H9 (cell line): Measurements from ENCODE around the gene EMC8. TPM values are rescaled to one million over a fixed set of nuclear protein-coding genes. Genes with fewer than 3 reads are reported as not detected.

ENCODE experiments used
- DNase-seq: peaks from one replicate; pipeline ENCODE4 v3.0.0-alpha.2; 2017
- H2AFZ ChIP-seq: one replicate; pipeline ENCODE4 v1.6.1; 2013; ENCODE audit warnings: mild to moderate bottlenecking, low read length, control low read depth, moderate library complexity
- H2AK5ac ChIP-seq: 2 replicates; pipeline ENCODE4 v1.6.1; 2013; ENCODE audit warnings: low read length, control low read depth, mixed read lengths; ENCODE audit not compliant: insufficient read length
- H2BK120ac ChIP-seq: one replicate; pipeline ENCODE4 v1.6.1; 2013; ENCODE audit warnings: low read depth, mild to moderate bottlenecking, low read length, control low read depth, inconsistent platforms; ENCODE audit not compliant: poor library complexity, severe bottlenecking
- H2BK12ac ChIP-seq: 2 replicates; pipeline ENCODE4 v1.6.1; 2013; ENCODE audit warnings: low read length, control low read depth, mixed read lengths, low read depth; ENCODE audit not compliant: insufficient read length
- H2BK15ac ChIP-seq: 2 replicates; pipeline ENCODE4 v1.6.1; 2013; ENCODE audit warnings: low read depth, low read length, control low read depth
- H2BK20ac ChIP-seq: one replicate; pipeline ENCODE4 v1.6.1; 2013; ENCODE audit warnings: low read depth, mild to moderate bottlenecking, low read length, control low read depth, inconsistent platforms; ENCODE audit not compliant: poor library complexity, severe bottlenecking
- H2BK5ac ChIP-seq: 2 replicates; pipeline ENCODE4 v1.6.1; 2013; ENCODE audit warnings: low read length, control low read depth, mixed read lengths; ENCODE audit not compliant: insufficient read length
- H3K14ac ChIP-seq: 2 replicates; pipeline ENCODE4 v1.6.1; 2013; ENCODE audit warnings: low read length, control low read depth; ENCODE audit not compliant: insufficient read depth
- H3K18ac ChIP-seq: 2 replicates; pipeline ENCODE4 v1.6.1; 2013; ENCODE audit warnings: low read depth, mild to moderate bottlenecking, mixed read lengths, low read length, control low read depth; ENCODE audit not compliant: insufficient read length
- H3K23ac ChIP-seq: 2 replicates; pipeline ENCODE4 v1.6.1; 2013; ENCODE audit warnings: low read length, control low read depth, mixed read lengths, low read depth; ENCODE audit not compliant: insufficient read length
- H3K23me2 ChIP-seq: 2 replicates; pipeline ENCODE4 v1.6.1; 2013; ENCODE audit warnings: low read depth, mild to moderate bottlenecking, mixed read lengths, low read length, control low read depth; ENCODE audit not compliant: insufficient read length, poor library complexity, severe bottlenecking
- H3K27ac ChIP-seq: 2 replicates; pipeline ENCODE4 v1.5.1; 2013; ENCODE audit warnings: low read length, control low read depth, mixed read lengths, low read depth; ENCODE audit not compliant: insufficient read length
- H3K27me3 ChIP-seq: 2 replicates; pipeline ENCODE4 v1.6.1; 2013; ENCODE audit warnings: low read length, control low read depth, inconsistent platforms; ENCODE audit not compliant: insufficient read depth
- H3K4ac ChIP-seq: 2 replicates; pipeline ENCODE4 v1.6.1; 2013; ENCODE audit warnings: low read depth, mild to moderate bottlenecking, control low read depth, inconsistent platforms, low read length, moderate library complexity
- H3K4me1 ChIP-seq: 2 replicates; pipeline ENCODE4 v1.6.1; 2013; ENCODE audit warnings: low read length, control low read depth, inconsistent platforms; ENCODE audit not compliant: insufficient read depth
- H3K4me2 ChIP-seq: 2 replicates; pipeline ENCODE4 v1.6.1; 2013; ENCODE audit warnings: low read length, control low read depth, mixed read lengths; ENCODE audit not compliant: insufficient read length, insufficient read depth
- H3K56ac ChIP-seq: 2 replicates; pipeline ENCODE4 v1.6.1; 2013; ENCODE audit warnings: low read depth, mild to moderate bottlenecking, mixed read lengths, low read length, control low read depth; ENCODE audit not compliant: insufficient read length
- H3K79me1 ChIP-seq: 2 replicates; pipeline ENCODE4 v1.6.1; 2013; ENCODE audit warnings: low read depth, mild to moderate bottlenecking, moderate library complexity, low read length, control low read depth, inconsistent platforms; ENCODE audit not compliant: insufficient read depth, poor library complexity, severe bottlenecking
- H3K79me2 ChIP-seq: 2 replicates; pipeline ENCODE4 v1.6.1; 2013; ENCODE audit warnings: low read length, control low read depth, inconsistent platforms; ENCODE audit not compliant: insufficient read depth
- H3K9ac ChIP-seq: 2 replicates; pipeline ENCODE4 v1.6.1; 2013; ENCODE audit warnings: low read length, control low read depth, mixed read lengths; ENCODE audit not compliant: insufficient read length; ENCODE audit errors: extremely low read depth
- H3K9me3 ChIP-seq: one replicate; pipeline ENCODE4 v1.6.1; 2013; ENCODE audit warnings: low read depth, low read length, inconsistent platforms; ENCODE audit not compliant: control insufficient read depth
- H3T11ph ChIP-seq: one replicate; pipeline ENCODE4 v1.6.1; 2013; ENCODE audit warnings: mild to moderate bottlenecking, low read length, control low read depth, inconsistent platforms
- H4K20me1 ChIP-seq: one replicate; pipeline ENCODE4 v1.6.1; 2013; ENCODE audit not compliant: control insufficient read depth, insufficient read length, insufficient read depth
- H4K5ac ChIP-seq: 2 replicates; pipeline ENCODE4 v1.6.1; 2013; ENCODE audit warnings: low read depth, mild to moderate bottlenecking, mixed read lengths, low read length, control low read depth; ENCODE audit not compliant: insufficient read length
- H4K8ac ChIP-seq: replicated peaks from 2 replicates; pipeline ENCODE4 v1.6.1; 2013; ENCODE audit warnings: low read length, control low read depth, mixed read lengths, low read depth; ENCODE audit not compliant: insufficient read length
- H4K91ac ChIP-seq: 2 replicates; pipeline ENCODE4 v1.6.1; 2013; ENCODE audit warnings: low read depth, mild to moderate bottlenecking, moderate library complexity, mixed read lengths, low read length, control low read depth; ENCODE audit not compliant: insufficient read length
- H3K27ac Mint-ChIP-seq, 3 experiments: 2 replicates in 2 of 3; 3 replicates in 1 of 3; pipeline ENCODE4 v1.8.0; 2020 to 2021; ENCODE audit warnings: mixed read lengths in 3 of 3, mild to moderate bottlenecking in 1 of 3, moderate library complexity in 1 of 3
- H3K27me3 Mint-ChIP-seq: 2 replicates; pipeline ENCODE4 v1.8.0; 2021; ENCODE audit warnings: low read depth, mild to moderate bottlenecking, moderate library complexity, mixed read lengths
- H3K36me3 Mint-ChIP-seq, 3 experiments: 2 replicates in 2 of 3; 3 replicates in 1 of 3; pipeline ENCODE4 v1.8.0; 2020 to 2021; ENCODE audit warnings: low read depth in 3 of 3, mixed read lengths in 3 of 3; ENCODE audit not compliant: insufficient read depth in 1 of 3
- H3K4me1 Mint-ChIP-seq, 2 experiments: 2 replicates each; pipeline ENCODE4 v1.8.0; 2020; ENCODE audit warnings: mixed read lengths in 2 of 2
- H3K4me3 Mint-ChIP-seq, 2 experiments: 2 replicates in 1 of 2; 3 replicates in 1 of 2; pipeline ENCODE4 v1.8.0; 2020 to 2021; ENCODE audit warnings: mild to moderate bottlenecking in 2 of 2, mixed read lengths in 2 of 2, moderate library complexity in 1 of 2
- H3K9me3 Mint-ChIP-seq, 2 experiments: 2 replicates in 1 of 2; 3 replicates in 1 of 2; pipeline ENCODE4 v1.8.0; 2020; ENCODE audit warnings: mild to moderate bottlenecking in 2 of 2, mixed read lengths in 2 of 2, moderate library complexity in 1 of 2
- WGBS: extraction: QIAGEN DNeasy Blood & Tissue Kit; methylation state at CpG from one replicate; pipeline ENCODE4 v1.1.7; 2013; ENCODE audit warnings: missing lambda C conversion rate, low lambda C conversion rate, mixed read lengths; ENCODE audit not compliant: insufficient read length; ENCODE audit errors: extremely low coverage; 5-methylcytosine and 5-hydroxymethylcytosine counted together
- total RNA-seq: library from RNA; stranded (reverse); gene quantifications from 2 replicates; pipeline ENCODE4 v1.2.1, GENCODE V29; 2021
- TF ChIP-seq, protein P1 (sequence below): fragments of 200-600 bp; sonication (generic); conservative IDR thresholded peaks from 3 replicates; pipeline ENCODE4 v1.8.0; 2021; ENCODE audit warnings: antibody characterized with exemption, mild to moderate bottlenecking

The EMC8 gene
- total RNA-seq, 1 experiment from 2014 or later, result 52.3 TPM

DNA sequence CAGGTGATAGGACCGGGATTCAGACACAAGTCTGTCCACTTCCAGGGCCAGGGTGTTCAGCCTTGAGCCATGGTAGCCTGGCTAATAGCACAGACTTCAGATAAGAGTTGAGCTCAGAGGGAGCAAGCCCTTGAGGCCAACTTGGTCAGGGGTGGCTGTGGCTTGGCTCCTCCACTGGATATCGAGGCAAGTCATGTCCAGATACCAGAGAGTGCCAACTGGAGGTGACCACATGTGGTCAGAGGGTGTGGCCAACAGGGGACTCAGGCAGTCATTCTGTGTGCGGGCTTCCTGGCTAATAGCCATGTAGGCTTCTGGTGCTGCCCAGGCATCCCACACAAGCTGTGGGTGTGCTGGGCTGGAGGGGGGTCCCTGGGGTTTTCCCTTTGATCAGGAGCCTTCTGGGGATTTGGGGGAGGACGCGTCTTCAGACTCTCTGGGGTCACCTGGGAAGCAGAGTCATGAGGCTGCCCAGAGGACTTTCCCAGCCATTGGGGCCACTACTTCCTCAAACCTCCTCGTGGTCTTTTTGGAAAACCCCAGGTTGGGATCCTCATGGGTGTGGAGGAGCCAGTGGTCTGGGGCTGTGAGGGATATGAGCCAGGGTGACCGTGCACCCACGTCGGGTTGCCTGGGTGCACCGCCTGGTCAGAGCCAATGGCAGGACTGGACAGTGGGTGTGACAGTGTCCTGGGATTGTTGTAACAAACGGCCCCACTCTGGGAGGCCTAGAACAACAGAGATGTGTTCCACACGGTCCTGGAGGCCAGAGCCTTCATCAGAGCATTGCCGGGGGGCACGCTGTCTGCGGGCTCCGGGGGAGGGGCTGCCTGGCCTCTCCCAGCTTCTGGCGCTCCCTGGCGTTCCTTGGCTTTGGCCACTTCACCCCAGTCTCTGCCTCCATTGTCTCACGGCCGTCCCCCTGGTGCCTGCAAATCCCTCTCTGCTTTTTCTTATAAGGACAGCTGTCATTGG, 25.1 kb upstream of the EMC8 start:
- Histone ChIP-seq H4K20me1 (no peaks in the 10 kb centered on the region), H2BK20ac (no peak overlapping the region), H3K23ac (no peak overlapping the region), H3K79me2 (no peaks in the 10 kb centered on the region), H3T11ph (no peak overlapping the region), H2BK15ac (no peak overlapping the region), H4K8ac (no peak overlapping the region), H3K79me1 (no peaks in the 10 kb centered on the region), H3K27me3 (no peaks in the 10 kb centered on the region), H3K18ac (no peak overlapping the region), H2BK120ac (no peak overlapping the region), H4K91ac (no peak overlapping the region), H4K5ac (no peak overlapping the region), H3K14ac (no peak overlapping the region), H3K4ac (no peak overlapping the region), H3K4me1 (no peaks in the 10 kb centered on the region), H2BK12ac (no peak overlapping the region), H2BK5ac (no peak overlapping the region), H3K27ac (no peak overlapping the region), H2AFZ (no peak overlapping the region), H3K23me2 (no peaks in the 10 kb centered on the region), H3K9me3 (no peaks in the 10 kb centered on the region), H3K4me2 (no peak overlapping the region), H2AK5ac (no peak overlapping the region), H3K9ac (no peak overlapping the region), H3K56ac (no peak overlapping the region)
- Mint-ChIP-seq H3K4me3 (no peak overlapping the region), H3K4me1 (peaks cover under 1 to 4% of the 10 kb centered on the region in 2 experiments; a peak in 3 of 4 replicates), H3K9me3 (peaks cover 3% of the 10 kb centered on the region in 2 experiments; a peak in 3 of 5 replicates), H3K27me3 (peaks cover 24% of the 10 kb centered on the region), H3K27ac (peak overlapping the region in 1 of 3 experiments; percentile 70; a peak in 1 of 7 replicates), H3K36me3 (no peaks in the 10 kb centered on the region; a peak in 1 of 7 replicates)
- DNase-seq, result no peak
- TF ChIP-seq, protein P1, sequence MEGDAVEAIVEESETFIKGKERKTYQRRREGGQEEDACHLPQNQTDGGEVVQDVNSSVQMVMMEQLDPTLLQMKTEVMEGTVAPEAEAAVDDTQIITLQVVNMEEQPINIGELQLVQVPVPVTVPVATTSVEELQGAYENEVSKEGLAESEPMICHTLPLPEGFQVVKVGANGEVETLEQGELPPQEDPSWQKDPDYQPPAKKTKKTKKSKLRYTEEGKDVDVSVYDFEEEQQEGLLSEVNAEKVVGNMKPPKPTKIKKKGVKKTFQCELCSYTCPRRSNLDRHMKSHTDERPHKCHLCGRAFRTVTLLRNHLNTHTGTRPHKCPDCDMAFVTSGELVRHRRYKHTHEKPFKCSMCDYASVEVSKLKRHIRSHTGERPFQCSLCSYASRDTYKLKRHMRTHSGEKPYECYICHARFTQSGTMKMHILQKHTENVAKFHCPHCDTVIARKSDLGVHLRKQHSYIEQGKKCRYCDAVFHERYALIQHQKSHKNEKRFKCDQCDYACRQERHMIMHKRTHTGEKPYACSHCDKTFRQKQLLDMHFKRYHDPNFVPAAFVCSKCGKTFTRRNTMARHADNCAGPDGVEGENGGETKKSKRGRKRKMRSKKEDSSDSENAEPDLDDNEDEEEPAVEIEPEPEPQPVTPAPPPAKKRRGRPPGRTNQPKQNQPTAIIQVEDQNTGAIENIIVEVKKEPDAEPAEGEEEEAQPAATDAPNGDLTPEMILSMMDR, result no peak
- no CpG with 5 or more reads among the region's 20 CpGs for WGBS
